ENCODE results near the gene ACMSD.
"Not testable (repeated sequence)": the region's sequence is repeated elsewhere in the genome, so short reads cannot be mapped to it uniquely, and the experiment has no call there.

Gene ACMSD

DNA sequence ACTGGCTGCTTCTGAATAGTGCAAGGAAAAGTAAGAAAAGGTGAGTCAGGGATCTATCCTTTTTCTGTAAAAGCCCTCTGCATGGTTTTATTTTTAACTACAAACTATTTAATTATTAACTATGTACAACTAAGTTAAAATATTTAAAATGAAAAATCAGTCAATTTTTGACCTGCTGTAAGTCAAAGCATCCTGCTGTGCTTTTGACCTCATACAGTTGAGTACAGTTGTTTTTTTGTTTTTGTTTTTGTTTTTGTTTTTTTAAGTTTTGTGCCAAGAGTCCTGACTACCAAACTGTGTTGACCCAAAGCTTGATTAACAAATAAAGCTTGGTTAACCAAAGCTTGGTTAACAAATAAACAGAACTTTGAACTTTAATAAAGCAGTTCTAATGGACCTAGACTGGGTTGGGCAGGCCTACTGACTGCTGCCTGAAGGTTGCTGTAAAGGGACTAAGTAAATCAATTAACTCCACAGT lies at the start of gene ACMSD:
Gene ACMSD (plus strand): TSS at position 474 of the 478 bp plus-strand sequence. CDS start 67 bp downstream, outside the sequence.
- DNase-seq (ENCODE audit: low spot score), result no peak

DNA sequence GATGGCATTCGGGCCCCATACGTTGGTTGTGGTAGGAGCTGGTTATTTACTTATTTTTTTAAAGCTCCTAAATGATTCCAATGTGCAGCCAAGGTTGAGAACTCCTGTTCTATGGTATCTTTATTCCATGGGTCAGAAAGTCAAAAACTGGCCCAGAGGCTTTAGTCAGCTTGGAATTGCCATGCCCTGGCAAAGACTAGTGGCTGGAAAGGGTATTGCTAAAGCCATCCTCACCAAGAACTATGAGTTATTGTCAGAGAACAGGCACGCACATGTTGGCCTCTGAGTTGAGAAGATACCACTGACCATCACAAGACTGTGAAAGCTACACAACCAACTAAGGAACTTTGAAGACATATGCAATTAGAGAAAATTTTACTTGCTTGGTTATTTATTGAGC lies 47.9 kb upstream of the ACMSD start:
- no peak for DNase-seq (ENCODE audit: low spot score)

DNA sequence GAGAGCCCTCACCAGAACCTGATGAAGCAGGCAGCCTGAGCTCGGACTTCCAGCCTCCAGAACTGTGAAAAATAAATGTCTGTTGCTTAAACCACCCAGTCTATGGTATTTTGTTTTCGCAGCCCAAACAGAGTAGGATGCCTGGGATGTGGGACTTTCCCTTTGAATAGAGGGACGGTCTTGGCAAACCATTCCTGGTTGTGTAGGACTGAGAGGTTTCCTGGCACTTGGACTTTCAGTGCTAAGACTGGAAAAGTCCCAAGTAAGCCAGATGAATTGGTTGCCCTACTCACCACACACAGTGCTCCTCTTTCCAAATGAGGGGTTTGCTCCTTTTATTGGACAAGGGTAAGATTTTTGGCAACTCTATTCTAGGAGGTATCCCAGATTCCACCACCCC lies 46.8 kb upstream of the ACMSD start:
- no peak for DNase-seq (ENCODE audit: low spot score)

DNA sequence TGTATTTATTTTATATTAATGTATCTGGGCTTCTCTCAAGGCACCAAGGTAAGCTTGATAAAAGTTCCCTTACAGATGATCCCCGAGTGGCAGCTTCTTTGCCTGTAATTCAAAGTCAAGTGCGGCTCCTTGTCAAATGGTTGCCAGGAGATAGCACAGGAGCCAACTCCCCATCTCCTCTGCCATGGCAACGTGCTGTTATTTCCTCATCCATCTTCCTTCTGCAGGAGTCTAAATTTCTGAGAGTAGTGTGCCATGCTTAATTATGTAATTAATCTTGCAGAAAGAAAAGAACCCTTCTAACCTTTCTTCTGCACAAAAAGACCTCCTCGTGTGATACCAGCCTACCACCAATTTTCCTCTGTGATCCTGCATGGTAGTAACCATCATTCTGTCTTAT lies 46.2 kb upstream of the ACMSD start:
- DNase-seq (ENCODE audit: low spot score), result no peak

DNA sequence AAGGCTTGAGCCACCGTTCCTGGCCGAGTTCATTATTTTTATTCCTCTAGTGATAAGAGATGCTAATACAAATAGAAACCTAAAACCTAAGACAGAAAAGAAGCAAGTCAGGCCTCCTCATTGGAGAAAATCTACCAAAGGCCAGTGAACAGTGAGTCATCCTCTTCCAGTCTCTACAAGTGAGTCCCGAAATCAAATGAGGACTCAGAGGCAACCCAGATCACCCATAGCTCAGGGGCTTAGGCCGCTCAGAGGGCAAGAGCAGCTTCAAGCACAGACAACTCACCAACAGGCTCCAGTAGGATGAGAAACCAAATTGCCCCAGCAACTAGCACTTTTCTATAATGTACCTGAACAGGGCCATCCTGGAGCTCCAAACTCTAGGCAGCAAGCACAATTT lies 42.7 kb upstream of the ACMSD start:
- no peak for DNase-seq (ENCODE audit: low spot score)

DNA sequence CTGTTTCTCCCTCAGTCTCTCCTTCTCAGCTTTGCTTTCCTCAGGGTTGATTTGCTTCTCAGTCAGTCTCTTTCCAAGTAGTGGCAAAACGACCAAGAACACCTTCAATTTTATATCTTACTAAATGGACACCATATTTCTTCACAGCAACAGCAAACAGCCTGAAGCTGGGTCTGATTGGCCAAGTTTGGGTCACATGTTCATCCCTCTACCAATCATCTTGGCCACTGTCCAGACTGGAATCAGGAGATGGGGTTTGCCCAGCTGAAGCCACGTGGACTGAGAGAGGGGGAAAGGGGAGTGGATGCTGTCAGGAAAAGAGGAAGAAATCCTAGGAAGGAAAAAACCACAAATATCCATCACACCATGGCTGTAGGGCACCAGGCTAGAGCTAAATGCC lies 42.0 kb upstream of the ACMSD start:
- DNase-seq (ENCODE audit: low spot score), result no peak

DNA sequence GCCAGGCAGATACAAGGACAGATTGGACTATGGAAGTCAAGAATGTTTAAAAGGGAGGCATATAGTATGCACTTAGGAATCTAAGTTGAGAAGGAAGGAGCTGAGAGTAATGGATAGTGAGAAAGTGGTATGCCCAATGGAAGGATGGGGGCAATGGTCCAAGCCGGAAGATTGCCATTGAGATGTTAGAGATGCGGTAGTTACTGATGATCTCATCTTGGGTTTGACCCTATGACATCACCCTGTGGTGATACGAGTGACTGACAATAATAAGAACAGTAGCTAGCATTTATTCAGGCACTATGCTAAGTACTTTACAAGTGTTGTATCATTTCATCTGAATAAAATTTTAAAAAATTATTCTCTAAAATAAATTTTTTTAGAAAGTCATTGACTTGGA lies 38.5 kb upstream of the ACMSD start:
- no peak for DNase-seq (ENCODE audit: low spot score)

DNA sequence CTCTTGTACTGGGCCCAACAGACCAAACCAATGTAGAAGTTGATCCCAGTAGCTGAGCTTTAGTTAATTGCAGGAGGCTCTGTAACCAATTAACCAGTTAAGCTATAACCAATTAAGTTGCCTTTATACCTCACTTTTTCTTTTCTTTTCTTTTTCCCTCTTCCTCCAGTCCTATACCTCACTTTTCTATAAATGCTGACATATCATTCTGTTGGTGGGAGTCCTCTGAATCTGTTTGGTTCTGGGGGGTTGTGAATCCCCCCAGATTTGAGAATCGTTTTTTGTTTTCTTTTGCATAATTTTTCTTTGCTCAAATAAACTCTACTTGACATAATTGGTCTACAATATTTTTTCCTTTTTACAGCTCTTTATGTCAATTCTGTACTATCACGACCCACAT lies 38.1 kb upstream of the ACMSD start:
- DNase-seq (ENCODE audit: low spot score), result no peak

DNA sequence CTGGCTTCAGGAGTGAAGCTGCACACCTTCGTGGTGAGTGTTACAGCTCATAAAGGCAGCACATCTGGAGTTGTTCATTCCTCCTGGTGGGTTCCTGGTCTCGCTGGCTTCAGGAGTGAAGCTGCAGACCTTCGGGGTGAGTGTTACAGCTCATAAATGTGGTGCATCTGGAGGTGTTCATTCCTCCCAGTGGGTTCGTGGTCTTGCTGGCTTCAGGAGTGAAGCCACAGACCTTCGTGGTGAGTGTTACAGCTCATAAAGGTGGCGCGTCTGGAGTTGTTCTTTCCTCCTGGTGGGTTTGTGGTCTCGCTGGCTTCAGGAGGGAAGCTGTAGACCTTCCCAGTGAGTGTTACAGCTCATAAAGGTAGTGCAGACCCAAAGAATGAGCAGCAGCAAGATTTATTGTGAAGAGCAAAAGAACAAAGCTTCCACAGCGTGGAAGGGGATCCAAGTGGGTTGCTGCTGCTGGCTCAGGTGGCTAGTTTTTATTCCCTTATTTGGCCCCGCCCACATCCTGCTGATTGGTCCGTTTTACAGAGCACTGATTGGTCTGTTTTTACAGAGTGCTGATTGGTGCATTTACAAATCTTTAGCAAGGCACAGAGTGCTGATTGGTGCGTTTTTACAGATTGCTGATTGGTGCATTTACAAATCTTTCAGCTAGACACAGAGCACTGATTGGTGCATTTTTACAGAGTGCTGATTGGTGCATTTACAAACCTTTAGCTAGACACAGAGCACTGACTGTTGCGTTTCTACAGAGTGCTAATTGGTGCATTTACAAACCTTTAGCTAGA lies 34.6 kb upstream of the ACMSD start:
- DNase-seq (ENCODE audit: low spot score), result not testable (repeated sequence)

DNA sequence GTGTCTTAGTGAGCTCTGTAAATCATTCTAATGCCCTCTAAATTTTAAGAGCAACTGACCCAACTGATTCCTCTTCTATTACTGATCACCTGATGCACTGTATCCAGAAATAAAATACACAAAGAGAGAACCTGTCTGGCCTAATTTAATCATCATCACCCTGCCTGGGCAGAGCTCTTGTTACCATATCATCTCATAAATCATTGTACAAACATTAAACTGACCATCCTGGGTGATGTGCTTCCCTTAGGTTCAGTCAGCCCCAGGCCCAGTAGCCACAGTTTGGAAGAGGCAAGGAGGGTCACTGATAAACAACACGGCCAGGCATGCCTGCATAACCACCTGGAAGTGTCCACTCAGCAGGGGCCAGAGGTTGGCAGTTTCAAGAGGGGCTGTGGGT lies 22.7 kb upstream of the ACMSD start:
- DNase-seq (ENCODE audit: low spot score), result no peak

DNA sequence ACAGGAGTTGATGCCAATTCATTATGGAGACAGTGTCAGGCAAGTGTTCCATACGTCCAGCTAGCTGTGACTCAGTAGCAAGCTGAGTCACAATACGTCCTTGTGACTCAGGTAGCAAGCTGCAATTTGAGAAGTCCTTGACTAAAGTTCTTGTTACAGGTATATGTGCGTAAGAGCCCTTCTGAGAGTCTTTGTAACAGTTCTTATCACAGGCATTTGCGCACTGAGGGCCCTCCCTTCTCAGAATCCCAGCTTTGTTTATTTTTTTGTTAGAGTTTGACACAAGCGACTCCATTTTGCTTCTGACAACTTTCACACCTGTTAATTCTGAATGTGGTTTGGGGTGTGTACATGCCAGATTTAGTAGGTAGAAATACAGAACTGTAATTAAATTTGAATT lies 20.1 kb upstream of the ACMSD start:
- no peak for DNase-seq (ENCODE audit: low spot score)

DNA sequence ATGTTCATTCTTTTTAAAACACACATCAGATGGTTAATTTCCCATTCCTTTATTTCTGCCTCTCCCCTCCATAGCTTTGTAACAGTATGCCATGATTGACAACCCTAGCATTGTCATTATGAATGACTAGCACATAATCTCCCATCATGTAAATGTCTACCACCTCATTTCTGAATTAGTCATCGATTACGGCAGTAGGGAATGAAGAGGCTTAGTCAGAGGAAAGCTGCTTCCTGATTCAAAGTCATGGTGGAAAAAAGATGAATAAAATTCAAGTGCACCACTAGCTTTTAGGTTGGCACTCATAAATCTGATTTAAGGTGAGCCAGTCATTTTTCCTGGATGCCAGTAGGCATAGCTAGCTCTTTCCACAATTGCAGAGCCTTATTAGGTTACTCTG lies 19.1 kb upstream of the ACMSD start:
- peak; percentile 21 for DNase-seq (ENCODE audit: low spot score)

DNA sequence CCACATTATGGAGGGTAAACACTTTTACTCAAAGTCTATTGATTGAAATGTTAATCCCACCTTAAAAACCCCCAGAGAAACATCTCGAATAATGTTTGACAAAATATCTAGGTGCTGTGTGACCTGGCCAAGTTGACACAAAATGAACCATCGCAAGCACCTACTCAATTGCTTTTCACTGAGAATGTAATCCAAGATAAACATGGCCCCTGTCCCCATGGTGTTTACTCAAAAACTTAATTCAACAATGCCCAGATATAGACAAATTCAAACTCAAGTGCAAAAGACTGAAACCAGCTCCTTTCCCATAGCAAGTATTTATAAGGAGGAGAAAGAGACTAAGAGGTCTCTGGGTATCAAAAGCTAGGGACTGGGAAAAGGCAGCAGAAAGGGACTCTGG lies 15.0 kb upstream of the ACMSD start:
- DNase-seq (ENCODE audit: low spot score), result no peak

DNA sequence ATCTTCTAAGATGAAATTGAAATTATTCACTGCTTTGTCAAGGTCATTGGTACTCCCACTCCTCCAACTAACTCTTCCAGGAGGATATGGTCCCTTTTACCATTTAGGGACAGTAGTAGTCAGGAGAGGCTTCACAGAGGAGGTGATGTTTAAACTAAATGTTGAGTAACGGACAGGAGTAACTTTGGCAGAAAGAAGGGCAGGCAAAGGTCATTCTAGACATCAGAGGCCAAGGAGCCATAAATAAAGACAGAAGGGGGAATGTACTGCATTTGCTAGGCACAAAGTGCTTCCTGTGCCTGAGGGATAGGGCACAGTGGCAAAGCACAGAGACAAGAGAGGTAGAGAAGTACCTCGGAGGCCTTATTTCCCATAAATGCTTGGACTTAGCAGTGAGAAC lies 14.6 kb upstream of the ACMSD start:
- no peak for DNase-seq (ENCODE audit: low spot score)

DNA sequence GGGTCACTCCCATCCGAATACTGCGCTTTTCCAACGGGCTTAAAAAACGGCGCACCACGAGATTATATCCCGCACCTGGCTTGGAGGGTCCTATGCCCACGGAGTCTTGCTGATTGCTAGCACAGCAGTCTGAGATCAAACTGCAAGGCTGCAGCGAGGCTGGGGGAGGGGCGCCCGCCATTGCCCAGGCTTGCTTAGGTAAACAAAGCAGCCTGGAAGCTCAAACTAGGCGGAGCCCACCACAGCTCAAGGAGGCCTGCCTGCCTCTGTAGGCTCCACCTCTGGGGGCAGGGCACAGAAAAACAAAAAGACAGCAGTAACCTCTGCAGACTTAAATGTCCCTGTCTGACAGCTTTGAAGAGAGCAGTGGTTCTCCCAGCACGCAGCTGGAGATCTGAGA lies 12.7 kb upstream of the ACMSD start:
- not testable (repeated sequence) for DNase-seq (ENCODE audit: low spot score)

DNA sequence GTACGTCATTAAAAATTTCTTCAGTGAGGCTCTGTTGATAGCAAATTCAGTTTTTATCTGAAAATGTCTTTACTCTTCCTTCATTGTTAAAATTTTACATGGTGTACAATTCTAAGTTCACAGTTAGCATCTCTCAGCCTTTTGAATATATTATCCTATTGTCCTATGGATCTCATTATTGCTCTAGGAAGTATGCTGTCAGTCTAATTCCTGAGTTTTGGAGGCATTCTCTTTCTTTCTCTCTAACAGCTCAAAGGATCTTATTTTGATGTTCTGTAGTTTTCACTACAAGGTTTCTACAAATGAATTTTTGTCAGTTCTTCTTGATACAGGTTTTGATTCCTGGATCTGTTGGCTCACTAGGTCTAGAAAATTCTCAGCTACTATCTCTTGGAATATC lies 2.9 kb upstream of the ACMSD start:
- DNase-seq (ENCODE audit: low spot score), result no peak

DNA sequence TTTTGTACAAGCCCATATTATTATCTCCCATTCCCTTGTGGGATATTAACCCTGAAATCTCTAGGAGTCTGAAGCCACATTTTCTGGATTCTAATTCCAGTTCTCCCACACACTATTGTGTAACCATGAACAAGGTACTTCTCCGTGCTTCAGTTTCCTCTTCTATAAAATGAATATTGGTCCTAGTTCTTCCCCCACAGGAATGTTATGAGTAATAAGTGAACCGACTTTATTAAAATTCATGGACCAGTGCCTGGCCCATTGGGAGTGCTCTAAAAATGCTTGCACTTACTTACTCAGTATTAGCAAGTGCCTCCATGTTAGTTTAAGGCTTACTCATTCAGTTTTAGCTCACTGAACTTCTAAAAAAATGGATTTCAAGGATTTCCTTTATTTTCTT lies 1.4 kb upstream of the ACMSD start:
- DNase-seq (ENCODE audit: low spot score), result peak; percentile 47

DNA sequence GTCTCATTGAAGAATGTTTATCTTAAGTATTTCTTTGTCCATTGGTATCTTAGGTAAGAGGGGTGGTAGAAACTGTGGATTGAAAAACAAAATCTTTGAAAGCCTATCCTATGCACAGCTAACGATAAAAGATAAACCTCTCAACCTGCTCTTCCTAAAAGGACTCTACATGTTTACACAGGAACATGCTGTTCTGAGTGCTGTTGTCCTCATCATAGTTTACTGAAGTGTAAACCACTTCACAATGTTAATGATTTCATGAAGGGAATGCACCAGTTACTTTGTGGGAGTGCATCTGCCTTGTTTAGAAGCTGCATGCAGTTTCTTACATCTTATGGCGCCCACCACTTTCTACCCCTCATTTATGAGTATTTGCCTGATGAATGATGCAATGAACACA lies 1.2 kb downstream of the ACMSD start:
- no peak for DNase-seq (ENCODE audit: low spot score)

DNA sequence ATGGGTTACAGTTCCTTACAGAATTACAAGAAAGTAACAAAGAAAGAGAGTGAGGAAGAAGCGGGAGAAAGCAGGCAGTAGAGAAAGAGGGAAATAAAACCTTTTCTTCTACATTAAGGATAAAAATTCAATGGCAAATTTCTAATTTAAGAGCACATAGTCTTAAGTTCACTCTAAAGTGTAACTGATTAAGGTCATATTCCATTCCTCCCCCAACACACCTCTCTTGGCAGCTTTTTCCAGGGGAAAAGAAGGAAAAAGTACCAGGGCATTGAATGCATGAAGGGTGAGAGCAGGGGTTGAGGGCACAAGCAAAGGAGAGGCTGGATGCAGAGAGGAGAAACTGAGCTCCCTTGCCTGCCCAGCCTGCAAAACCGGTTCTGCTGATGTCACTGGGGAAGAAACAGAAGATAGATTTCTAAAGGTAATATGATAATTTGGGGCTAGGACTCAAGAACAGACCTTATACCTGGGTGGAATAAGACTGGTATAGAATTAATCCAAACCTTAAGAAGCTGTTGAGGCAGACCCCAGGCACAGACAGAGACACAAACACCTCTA lies 4.6 kb downstream of the ACMSD start:
- no peak for DNase-seq (ENCODE audit: low spot score)

DNA sequence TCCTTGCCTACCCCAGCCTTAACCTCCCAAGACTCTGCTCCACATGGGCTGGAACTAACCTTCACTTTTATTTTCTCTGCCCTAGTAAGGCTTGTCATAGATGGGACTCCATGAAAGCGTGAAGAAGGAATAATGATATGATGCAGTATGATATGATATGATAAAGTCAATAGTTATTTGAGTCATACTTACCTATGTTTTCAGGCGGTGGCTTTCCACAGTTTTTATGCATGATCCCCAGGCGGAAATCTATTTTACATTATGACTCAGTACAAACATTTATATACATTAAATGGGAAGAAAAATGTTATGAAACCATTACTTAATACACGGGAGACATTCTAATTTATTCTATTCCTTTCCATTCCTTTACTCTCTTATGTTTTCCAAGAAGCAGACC lies 5.6 kb downstream of the ACMSD start:
- no peak for DNase-seq (ENCODE audit: low spot score)

DNA sequence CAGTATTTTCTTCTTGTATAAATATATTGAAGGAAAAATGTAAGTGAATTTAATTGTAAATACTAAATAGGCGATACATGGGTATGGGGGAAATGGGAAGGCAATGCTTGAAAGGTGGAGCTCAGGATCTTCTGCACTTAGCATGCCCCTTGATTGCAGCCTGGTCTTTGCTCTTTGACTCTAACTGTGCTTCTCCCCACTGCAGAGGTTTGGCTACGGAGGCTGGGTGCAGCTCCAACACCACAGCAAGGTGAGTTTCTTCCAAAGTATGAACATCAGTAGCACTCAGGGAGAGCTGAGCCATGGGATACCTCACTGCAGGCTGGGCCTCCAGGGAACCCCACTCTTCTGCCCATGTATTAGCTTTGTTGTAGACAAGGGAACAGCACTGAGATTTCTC lies 6.6 kb downstream of the ACMSD start:
- DNase-seq (ENCODE audit: low spot score), result no peak

DNA sequence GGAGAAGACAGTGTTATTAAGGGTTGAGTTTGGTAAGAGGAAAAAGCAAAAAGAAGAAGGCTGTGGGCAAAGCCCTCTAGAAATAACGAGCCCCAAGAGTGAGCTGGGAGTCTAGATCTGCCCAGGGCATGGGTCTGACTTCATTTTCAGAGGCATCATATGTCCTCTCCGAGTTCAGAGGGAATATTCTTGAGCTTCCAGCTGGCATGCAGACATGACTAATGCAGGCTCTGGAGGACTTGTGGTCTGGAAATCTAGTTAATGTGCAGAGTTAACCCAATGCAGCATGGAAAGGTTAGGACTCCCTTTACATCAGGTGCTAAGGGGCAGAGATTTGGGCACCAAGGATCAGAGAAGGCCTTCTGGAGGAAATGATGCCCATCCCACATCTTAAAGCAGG lies 7.3 kb downstream of the ACMSD start:
- DNase-seq (ENCODE audit: low spot score), result peak; percentile 31

DNA sequence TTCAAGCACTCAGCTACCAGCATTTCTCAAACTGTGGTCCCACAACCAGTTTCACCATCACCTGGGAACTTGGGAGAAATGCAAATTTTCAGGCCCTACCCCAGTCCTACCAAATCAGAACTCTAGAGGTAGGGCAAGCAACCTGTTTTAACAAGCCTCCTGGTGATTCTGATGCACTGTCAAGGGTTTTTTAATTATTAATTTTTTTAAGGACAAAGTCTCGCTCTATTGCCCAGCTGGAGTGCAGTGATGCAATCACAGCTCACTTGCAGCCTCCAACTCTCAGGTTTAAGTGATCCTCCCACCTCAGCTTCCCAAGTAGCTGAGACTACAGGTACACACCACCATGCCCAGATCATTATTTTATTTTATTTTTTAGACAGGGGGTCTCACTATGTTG lies 7.8 kb downstream of the ACMSD start:
- no peak for DNase-seq (ENCODE audit: low spot score)

DNA sequence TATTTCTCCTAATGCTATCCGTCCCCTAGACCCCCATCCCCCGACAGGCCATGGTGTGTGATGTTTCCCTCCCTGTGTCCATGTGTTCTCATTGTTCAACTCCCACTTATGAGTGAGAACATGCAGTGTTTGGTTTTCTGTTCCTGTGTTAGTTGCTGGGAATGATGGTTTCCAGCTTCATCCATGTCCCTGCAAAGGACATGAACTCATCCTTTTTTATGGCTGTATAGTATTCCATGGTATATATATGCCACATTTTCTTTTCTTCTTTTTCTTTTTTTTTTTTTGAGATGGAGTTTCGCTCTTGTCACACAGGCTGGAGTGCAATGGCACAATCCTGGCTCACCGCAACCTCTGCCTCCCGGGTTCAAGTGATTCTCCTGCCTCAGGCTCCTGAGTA lies 9.2 kb downstream of the ACMSD start:
- DNase-seq (ENCODE audit: low spot score), result not testable (repeated sequence)
